ENCODE measurements around the gene CCDC70.

The CCDC70 gene

DNA sequence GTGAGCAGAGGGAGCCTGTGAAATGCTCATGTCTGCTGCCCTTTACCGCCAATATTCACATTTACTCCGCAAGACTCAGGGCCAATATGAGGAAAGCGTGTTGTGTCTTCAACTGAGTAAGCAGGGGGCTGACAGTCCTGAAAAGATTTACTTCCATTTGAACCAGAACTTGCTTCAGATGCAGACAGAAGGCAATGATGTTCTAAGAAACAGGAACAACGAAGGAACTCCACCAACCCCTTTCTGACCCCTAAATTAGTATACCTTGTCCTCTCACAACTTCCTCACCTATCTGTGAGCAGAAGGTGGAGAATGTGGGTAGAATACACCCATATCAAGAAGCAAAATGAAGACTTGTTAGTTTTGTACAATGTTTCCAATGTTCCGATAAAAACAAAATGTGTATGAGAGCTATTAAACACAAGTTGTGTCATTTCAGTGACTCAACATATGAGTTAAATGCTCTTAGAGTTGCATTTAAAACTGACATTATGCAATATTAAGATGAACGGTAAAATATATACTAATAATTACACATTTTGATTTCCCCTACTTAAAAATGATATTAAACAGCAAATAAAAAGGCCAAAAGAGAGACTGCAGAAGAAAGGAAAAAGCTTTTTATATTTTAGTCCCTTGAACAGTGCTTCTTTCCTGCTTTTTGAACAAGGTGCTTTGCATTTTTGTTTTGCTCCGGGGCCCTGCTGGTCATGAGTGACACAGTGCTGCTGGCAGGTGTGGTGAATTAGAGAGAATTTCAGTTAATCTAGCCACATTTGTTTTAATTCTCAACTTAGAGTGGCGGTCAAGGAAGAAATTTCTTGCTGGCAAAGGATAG lies 32.8 kb upstream of the CCDC70 start (continued):
- TF ChIP-seq, protein P1, sequence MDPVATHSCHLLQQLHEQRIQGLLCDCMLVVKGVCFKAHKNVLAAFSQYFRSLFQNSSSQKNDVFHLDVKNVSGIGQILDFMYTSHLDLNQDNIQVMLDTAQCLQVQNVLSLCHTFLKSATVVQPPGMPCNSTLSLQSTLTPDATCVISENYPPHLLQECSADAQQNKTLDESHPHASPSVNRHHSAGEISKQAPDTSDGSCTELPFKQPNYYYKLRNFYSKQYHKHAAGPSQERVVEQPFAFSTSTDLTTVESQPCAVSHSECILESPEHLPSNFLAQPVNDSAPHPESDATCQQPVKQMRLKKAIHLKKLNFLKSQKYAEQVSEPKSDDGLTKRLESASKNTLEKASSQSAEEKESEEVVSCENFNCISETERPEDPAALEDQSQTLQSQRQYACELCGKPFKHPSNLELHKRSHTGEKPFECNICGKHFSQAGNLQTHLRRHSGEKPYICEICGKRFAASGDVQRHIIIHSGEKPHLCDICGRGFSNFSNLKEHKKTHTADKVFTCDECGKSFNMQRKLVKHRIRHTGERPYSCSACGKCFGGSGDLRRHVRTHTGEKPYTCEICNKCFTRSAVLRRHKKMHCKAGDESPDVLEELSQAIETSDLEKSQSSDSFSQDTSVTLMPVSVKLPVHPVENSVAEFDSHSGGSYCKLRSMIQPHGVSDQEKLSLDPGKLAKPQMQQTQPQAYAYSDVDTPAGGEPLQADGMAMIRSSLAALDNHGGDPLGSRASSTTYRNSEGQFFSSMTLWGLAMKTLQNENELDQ (tag by site-specific recombination; IDR thresholded peaks at IDR 0.05; ENCODE audit: low read depth) = no peak
- TF ChIP-seq ZNF510 (tag by site-specific recombination; IDR thresholded peaks at IDR 0.05; ENCODE audit: insufficient replicate concordance) (no peak), ZNF701 (tag by site-specific recombination; IDR thresholded peaks at IDR 0.05) (no peak), KLF16 (tag by site-specific recombination; IDR thresholded peaks at IDR 0.05) (no peak), ZNF560 (tag by site-specific recombination; IDR thresholded peaks at IDR 0.05; ENCODE audit: borderline replicate concordance) (no peak), TCF7L2 (IDR thresholded peaks at IDR 0.05; ENCODE audit: borderline replicate concordance, low read depth, low read length) (no peak)

DNA sequence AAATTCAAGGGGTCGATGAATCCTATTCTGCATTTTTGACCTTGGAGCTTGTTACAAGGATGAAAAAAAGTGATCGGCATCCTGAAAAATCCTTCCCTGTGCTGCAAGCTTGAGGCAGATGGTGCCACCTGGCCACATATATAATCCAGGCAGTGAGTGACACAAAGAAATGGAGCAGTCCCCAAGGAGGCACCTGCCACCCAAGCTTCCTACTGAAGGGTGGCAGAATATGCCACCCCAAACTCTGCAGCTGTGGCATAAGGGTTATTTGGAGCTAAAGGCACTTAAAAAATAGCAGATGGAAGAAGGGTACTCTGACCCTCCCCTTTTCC lies 32.2 kb upstream of the CCDC70 start:
- ChIA-PET POLR2A (no interaction called here), CTCF (interaction anchor here (0.6 to 5.3 kb wide), 3 partner anchors 12 to 298 kb away, joined by 3 to 28 read pairs (median 6); no protein-coding TSS in a partner anchor)
- Histone ChIP-seq H3K4me3 (ENCODE audit: low read depth, low read length) (no peak overlapping the region), H3K36me3 (ENCODE audit: control insufficient read depth in 2 of 2, insufficient read depth in 1 of 2, low read length in 2 of 2) (no peaks in the 10 kb centered on the region), H3K27ac (ENCODE audit: extremely low read depth, low read depth, low read length) (no peak overlapping the region), H3K9me3 (ENCODE audit: control insufficient read depth, insufficient read depth, low read depth, low read length) (no peaks in the 10 kb centered on the region), H3K4me1 (ENCODE audit: control insufficient read depth, insufficient read depth, low read length) (no peaks in the 10 kb centered on the region)
- TF ChIP-seq, protein P2, sequence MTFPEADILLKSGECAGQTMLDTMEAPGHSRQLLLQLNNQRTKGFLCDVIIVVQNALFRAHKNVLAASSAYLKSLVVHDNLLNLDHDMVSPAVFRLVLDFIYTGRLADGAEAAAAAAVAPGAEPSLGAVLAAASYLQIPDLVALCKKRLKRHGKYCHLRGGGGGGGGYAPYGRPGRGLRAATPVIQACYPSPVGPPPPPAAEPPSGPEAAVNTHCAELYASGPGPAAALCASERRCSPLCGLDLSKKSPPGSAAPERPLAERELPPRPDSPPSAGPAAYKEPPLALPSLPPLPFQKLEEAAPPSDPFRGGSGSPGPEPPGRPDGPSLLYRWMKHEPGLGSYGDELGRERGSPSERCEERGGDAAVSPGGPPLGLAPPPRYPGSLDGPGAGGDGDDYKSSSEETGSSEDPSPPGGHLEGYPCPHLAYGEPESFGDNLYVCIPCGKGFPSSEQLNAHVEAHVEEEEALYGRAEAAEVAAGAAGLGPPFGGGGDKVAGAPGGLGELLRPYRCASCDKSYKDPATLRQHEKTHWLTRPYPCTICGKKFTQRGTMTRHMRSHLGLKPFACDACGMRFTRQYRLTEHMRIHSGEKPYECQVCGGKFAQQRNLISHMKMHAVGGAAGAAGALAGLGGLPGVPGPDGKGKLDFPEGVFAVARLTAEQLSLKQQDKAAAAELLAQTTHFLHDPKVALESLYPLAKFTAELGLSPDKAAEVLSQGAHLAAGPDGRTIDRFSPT (tag by site-specific recombination; IDR thresholded peaks at IDR 0.05) = no peak
- TF ChIP-seq, protein P3, sequence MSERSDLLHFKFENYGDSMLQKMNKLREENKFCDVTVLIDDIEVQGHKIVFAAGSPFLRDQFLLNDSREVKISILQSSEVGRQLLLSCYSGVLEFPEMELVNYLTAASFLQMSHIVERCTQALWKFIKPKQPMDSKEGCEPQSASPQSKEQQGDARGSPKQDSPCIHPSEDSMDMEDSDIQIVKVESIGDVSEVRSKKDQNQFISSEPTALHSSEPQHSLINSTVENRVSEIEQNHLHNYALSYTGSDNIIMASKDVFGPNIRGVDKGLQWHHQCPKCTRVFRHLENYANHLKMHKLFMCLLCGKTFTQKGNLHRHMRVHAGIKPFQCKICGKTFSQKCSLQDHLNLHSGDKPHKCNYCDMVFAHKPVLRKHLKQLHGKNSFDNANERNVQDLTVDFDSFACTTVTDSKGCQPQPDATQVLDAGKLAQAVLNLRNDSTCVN (tag by site-specific recombination; optimal IDR thresholded peaks at IDR 0.05) = no peak
- TF ChIP-seq ZNF777 (tag by site-specific recombination; IDR thresholded peaks at IDR 0.05; ENCODE audit: borderline replicate concordance) (no peak), ZNF585B (tag by site-specific recombination; IDR thresholded peaks at IDR 0.05) (no peak)

DNA sequence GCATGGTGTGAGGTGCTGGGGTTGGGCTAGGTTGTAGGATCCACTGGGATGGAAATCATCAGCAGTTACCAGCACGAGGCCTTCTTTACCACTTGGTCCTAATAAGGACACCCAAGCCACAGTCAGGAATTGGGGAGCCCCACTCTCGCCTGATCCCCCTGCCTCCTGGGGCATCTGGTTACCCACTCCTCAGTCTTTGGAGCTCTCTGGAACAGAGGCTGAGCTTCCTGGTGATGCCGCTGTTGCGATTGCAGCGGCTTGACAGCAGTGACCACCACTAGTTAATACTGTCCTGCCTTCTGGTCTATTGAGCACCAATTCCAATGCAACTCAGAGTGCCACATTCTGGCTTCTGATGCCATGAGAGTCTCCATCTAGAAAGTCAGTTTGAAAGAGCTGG lies 30.2 kb upstream of the CCDC70 start:
- Histone ChIP-seq H3K4me1 (ENCODE audit: control insufficient read depth, insufficient read depth, low read length) (no peaks in the 10 kb centered on the region), H3K27ac (ENCODE audit: extremely low read depth, low read depth, low read length) (no peak overlapping the region), H3K4me3 (ENCODE audit: low read depth, low read length) (no peak overlapping the region), H3K36me3 (ENCODE audit: control insufficient read depth in 2 of 2, insufficient read depth in 1 of 2, low read length in 2 of 2) (no peaks in the 10 kb centered on the region), H3K9me3 (ENCODE audit: control insufficient read depth, insufficient read depth, low read depth, low read length) (no peaks in the 10 kb centered on the region)
- CTCF ChIA-PET = interaction anchor here (1.0 to 2.5 kb wide), 3 partner anchors 11 to 34 kb away, joined by 4 to 18 read pairs (median 5); no protein-coding TSS in a partner anchor
- POLR2A ChIA-PET = no interaction called here
- TF ChIP-seq, protein P4, sequence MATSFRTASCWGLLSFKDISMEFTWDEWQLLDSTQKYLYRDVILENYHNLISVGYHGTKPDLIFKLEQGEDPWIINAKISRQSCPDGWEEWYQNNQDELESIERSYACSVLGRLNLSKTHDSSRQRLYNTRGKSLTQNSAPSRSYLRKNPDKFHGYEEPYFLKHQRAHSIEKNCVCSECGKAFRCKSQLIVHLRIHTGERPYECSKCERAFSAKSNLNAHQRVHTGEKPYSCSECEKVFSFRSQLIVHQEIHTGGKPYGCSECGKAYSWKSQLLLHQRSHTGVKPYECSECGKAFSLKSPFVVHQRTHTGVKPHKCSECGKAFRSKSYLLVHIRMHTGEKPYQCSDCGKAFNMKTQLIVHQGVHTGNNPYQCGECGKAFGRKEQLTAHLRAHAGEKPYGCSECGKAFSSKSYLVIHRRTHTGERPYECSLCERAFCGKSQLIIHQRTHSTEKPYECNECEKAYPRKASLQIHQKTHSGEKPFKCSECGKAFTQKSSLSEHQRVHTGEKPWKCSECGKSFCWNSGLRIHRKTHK (tag by site-specific recombination; IDR thresholded peaks at IDR 0.05) = no peak
- TF ChIP-seq ZNF174 (tag by site-specific recombination; IDR thresholded peaks at IDR 0.05) = no peak
- TF ChIP-seq OSR2 (tag by site-specific recombination; IDR thresholded peaks at IDR 0.05) = no peak
- TF ChIP-seq, protein P5, sequence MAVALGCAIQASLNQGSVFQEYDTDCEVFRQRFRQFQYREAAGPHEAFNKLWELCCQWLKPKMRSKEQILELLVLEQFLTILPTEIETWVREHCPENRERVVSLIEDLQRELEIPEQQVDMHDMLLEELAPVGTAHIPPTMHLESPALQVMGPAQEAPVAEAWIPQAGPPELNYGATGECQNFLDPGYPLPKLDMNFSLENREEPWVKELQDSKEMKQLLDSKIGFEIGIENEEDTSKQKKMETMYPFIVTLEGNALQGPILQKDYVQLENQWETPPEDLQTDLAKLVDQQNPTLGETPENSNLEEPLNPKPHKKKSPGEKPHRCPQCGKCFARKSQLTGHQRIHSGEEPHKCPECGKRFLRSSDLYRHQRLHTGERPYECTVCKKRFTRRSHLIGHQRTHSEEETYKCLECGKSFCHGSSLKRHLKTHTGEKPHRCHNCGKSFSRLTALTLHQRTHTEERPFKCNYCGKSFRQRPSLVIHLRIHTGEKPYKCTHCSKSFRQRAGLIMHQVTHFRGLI (tag by site-specific recombination; IDR thresholded peaks at IDR 0.05) = no peak
- no peak for TF ChIP-seq ZNF529 (tag by site-specific recombination; IDR thresholded peaks at IDR 0.05; ENCODE audit: insufficient replicate concordance)
- TF ChIP-seq, protein P6, sequence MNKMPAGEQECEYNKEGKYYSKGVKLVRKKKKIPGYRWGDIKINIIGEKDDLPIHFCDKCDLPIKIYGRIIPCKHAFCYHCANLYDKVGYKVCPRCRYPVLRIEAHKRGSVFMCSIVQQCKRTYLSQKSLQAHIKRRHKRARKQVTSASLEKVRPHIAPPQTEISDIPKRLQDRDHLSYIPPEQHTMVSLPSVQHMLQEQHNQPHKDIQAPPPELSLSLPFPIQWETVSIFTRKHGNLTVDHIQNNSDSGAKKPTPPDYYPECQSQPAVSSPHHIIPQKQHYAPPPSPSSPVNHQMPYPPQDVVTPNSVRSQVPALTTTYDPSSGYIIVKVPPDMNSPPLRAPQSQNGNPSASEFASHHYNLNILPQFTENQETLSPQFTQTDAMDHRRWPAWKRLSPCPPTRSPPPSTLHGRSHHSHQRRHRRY (tag by site-specific recombination; IDR thresholded peaks at IDR 0.05) = no peak
- no peak for TF ChIP-seq ZNF701 (tag by site-specific recombination; IDR thresholded peaks at IDR 0.05)
- TF ChIP-seq ZNF621 (tag by site-specific recombination; IDR thresholded peaks at IDR 0.05) = no peak
- no peak for TF ChIP-seq ZNF221 (tag by site-specific recombination; IDR thresholded peaks at IDR 0.05; ENCODE audit: borderline replicate concordance)
- TF ChIP-seq ZNF239 (tag by site-specific recombination; IDR thresholded peaks at IDR 0.05) = no peak

All from HEK293 (cell line).